HTR-8/SVneo (cell line): Measurements from ENCODE around the gene POU6F2.

Source experiments
- DNase-seq: peaks from one replicate; pipeline ENCODE4 v3.0.0; 2011; ENCODE audit warnings: low spot score, mixed read lengths; ENCODE audit not compliant: insufficient read length
- FAIRE-seq: peaks from 2 replicates; lab custom pipeline; 2011; peaks lifted over from hg19 to GRCh38; lab: Jason Lieb, UNC

POU6F2 gene

DNA sequence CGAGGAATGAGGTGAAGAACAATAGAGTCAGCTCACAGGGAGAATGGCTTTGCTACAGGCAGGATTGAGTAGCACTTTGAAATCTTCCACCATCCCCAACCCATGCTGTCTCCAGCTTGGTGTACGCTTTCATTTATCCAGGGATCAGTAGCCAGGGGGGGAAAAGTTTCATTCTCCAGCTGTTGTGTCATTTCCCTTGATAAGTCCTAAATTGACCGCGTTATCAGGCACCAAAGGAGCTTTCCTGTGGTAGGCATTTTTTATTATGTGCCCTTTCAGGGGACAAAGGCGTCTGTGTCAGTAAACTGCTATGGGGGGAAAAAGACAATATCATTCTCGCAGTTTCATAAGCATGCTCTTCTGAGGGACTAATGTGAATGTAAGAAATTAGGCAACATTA, 481.9 kb downstream of the POU6F2 start:
- no peak for FAIRE-seq

DNA sequence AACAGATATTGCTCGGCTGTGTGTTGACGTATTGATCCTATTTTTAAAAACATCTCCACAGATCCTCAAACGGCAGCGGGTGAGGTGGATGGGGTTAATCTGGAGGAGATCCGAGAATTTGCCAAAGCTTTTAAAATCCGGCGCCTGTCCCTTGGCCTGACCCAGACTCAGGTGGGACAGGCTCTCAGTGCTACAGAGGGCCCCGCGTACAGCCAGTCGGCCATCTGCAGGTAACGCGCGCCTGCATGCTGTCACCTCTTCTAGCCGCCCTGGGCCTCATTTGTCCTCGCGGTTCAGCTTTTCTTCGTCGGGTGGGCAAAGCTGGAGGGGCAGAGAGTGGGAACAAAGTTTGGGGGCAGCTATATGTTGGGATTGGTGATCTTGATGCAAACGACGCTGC, 482.8 kb downstream of the POU6F2 start:
- DNase-seq (no peak), FAIRE-seq (no peak)

More for the DNA sequence above, 481.9 kb downstream of the POU6F2 start:
- no peak for DNase-seq

GRCh38 chr7:39461263-39461820, 483.6 kb downstream of the POU6F2 start:
- no peak for DNase-seq
- FAIRE-seq: no peak

DNA sequence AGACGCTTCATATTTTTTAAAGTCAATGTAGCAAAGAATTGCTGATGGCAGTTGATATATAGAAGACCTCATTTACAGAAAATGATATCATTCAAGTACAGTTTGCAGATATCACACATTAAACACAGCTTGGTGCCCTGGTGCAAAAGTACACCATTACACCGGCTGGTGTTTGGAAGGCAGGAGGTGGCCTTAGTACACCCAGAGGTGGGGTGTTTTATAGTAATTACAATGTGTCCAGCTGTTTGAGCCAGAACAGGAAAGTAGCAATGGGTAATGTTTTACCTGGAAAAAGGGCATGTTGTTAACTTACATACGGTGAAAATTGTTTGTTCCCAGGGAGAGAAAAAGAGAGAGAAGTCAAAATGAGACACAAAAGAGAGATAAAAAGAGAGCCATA, 485.5 kb downstream of the POU6F2 start:
- no peak for FAIRE-seq

GRCh38 chr7:39464350-39465054, 486.8 kb downstream of the POU6F2 start:
- DNase-seq (no peak), FAIRE-seq (no peak)

More for the DNA sequence above, 485.5 kb downstream of the POU6F2 start:
- no peak for DNase-seq

DNA sequence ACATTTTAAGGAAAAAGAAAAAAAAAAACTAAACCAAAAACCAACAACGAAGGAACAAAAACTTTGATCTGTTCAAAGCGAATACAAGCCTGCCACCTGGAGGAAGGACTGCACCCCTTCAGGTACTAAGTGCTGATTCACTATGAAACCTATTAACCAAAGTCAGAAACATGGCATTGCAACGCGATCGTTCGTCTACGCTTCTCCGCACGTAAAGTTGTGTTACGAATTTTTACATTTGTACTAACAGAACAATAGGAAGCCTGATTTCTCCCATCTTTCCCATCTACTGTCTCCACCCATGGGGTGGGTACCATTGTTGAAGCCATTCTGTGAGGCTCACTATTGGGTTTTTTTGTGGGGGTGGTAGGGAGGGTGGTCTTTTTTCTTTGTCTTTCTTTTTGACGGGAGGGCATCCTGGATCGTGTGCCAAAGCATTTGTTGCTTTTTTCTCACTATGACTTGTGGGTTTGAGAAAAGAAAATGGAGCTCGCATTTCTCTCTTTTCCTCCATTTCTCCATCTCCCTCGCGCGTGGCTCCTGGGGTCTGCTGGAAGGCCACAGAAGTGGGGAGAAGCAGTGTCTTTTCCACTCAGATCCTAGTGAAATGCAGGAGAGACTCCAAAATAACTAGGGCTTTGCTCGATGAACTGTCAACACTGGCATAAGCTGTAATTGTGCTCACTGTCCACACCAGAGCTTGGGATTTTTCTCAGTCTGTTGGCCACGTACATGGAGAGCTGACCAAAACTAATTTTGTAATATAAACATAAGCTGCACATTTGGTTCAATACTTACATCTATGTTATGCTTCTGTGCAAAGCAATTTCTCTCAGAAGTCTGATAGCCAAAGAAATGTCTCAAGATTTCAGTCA, 487.6 kb downstream of the POU6F2 start:
- FAIRE-seq (peak; percentile 52), DNase-seq (peak; percentile 61)

DNA sequence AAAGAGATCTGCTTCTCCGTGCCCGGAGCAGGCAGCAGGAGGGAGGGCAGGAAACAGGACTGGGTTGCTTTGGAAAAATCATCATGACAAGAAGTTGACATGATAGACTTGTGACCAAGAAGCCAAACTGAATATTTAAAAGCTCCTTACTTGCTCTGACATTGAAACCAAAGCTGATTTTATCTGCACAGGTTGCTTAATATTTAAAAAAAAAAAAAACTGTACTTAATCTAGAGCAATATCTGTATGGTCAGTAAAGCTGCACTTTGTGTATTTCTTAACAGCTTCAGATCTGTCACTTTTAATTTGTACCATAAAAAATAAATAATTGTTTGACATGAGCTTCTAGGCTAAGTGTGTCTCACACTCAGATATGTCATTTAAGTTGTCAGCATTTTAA, 490.6 kb downstream of the POU6F2 start:
- DNase-seq (no peak), FAIRE-seq (no peak)

- FAIRE-seq (no peak), DNase-seq (no peak)
Measured at GRCh38 chr7:39468808-39469374, 491.2 kb downstream of the POU6F2 start.

DNA sequence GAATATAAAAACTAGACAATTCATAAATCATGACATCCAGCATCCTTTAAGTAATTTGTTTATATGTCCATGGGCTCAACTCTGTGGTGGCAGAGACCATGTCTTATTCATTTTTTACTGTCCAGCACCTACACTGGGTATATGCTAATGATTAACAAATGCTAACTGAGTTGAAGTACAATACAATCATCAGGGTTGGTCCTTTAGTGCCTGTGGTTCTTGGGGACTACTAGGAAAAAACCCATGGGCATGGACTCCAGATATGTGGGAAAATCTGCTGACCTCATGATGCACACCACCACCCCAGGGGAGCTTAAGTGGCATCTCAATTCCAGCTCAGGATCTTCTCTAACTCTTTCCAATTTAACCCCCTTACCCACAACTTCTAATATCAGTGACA, 503.2 kb downstream of the POU6F2 start:
- FAIRE-seq (no peak), DNase-seq (no peak)

GRCh38 chr7:39488467-39489393, 511.0 kb downstream of the POU6F2 start:
- FAIRE-seq (no peak), DNase-seq (no peak)

- FAIRE-seq (no peak), DNase-seq (no peak)
Measured at GRCh38 chr7:39490296-39490695, 512.6 kb downstream of the POU6F2 start.

GRCh38 chr7:39493934-39494333, 516.2 kb downstream of the POU6F2 start:
- DNase-seq: no peak
- FAIRE-seq: no peak

GRCh38 chr7:39501358-39501757, 523.6 kb downstream of the POU6F2 start:
- DNase-seq: no peak
- no peak for FAIRE-seq

- FAIRE-seq (no peak), DNase-seq (peak; percentile 31)
Measured at GRCh38 chr7:39504963-39505362, 527.3 kb downstream of the POU6F2 start.

- DNase-seq: no peak
- no peak for FAIRE-seq
Measured at GRCh38 chr7:39507866-39508551, 530.3 kb downstream of the POU6F2 start.

- FAIRE-seq: no peak
- DNase-seq: no peak
Measured at GRCh38 chr7:39509436-39509835, 531.7 kb downstream of the POU6F2 start.

- DNase-seq (no peak), FAIRE-seq (no peak)
Measured at GRCh38 chr7:39509912-39510311, 532.2 kb downstream of the POU6F2 start.

GRCh38 chr7:39510864-39511354, 533.2 kb downstream of the POU6F2 start:
- no peak for FAIRE-seq
- DNase-seq: no peak
